ENCODE measurements around the gene CTXN3.

CTXN3 gene

GRCh38 chr5:127705120-127705892 lies 56.4 kb downstream of the CTXN3 start:
- DNase-seq, result peak; percentile 88 to 95 (median 95)
- peaks cover 0 to 24% (median 9%) of the 10 kb centered on the region in 4 experiments for H3K4me1 ChIP-seq (ENCODE audit: control extremely low read depth in 1 of 4, control insufficient read depth in 4 of 4, insufficient read depth in 4 of 4, low read length in 3 of 4)
- peak overlapping the region in 1 of 2 experiments; percentile 73 for H3K27ac ChIP-seq (ENCODE audit: insufficient read depth in 1 of 2, low read depth in 1 of 2, low read length in 2 of 2, poor library complexity in 1 of 2, severe bottlenecking in 2 of 2)
- CTCF ChIA-PET, result interaction anchor here (0.7 kb wide), 1 partner anchor 141 kb away, joined by 3 read pairs; no protein-coding TSS in a partner anchor
- no peaks in the 10 kb centered on the region for H3K27me3 ChIP-seq (replicated peaks in 2 of 5; ENCODE audit: control insufficient read depth in 4 of 5, insufficient read depth in 5 of 5, low read length in 4 of 5)
- peaks cover 0 to 4% (median 0%) of the 10 kb centered on the region in 5 experiments for H3K9me3 ChIP-seq (ENCODE audit: control extremely low read depth in 1 of 5, control insufficient read depth in 4 of 5, insufficient read depth in 2 of 5, low read depth in 1 of 5, low read length in 4 of 5)
- WGBS (ENCODE audit: insufficient coverage), result 100% methylated on average over 1 of the region's 4 CpGs
- H3K36me3 ChIP-seq (ENCODE audit: control insufficient read depth in 4 of 4, insufficient read depth in 4 of 4, low read length in 3 of 4), result no peaks in the 10 kb centered on the region
- POLR2A ChIA-PET, result no interaction called here
- H3K4me3 ChIP-seq (ENCODE audit: control insufficient read depth in 1 of 7, extremely low read depth in 1 of 7, insufficient read depth in 4 of 7, low read depth in 2 of 7, low read length in 6 of 7), result no peak overlapping the region

GRCh38 chr5:127706691-127707090 lies 57.8 kb downstream of the CTXN3 start:
- CTCF ChIA-PET, result no interaction called here
- H3K4me1 ChIP-seq (ENCODE audit: control extremely low read depth in 1 of 4, control insufficient read depth in 4 of 4, insufficient read depth in 4 of 4, low read length in 3 of 4), result peaks cover 0 to 24% (median 9%) of the 10 kb centered on the region in 4 experiments
- H3K9me3 ChIP-seq (ENCODE audit: control extremely low read depth in 1 of 5, control insufficient read depth in 4 of 5, insufficient read depth in 2 of 5, low read depth in 1 of 5, low read length in 4 of 5), result peaks cover 0 to 4% (median 0%) of the 10 kb centered on the region in 5 experiments
- no peak overlapping the region for H3K4me3 ChIP-seq (ENCODE audit: control insufficient read depth in 1 of 7, extremely low read depth in 1 of 7, insufficient read depth in 4 of 7, low read depth in 2 of 7, low read length in 6 of 7)
- no peak for DNase-seq
- POLR2A ChIA-PET, result no interaction called here
- H3K27ac ChIP-seq (ENCODE audit: insufficient read depth in 1 of 2, low read depth in 1 of 2, low read length in 2 of 2, poor library complexity in 1 of 2, severe bottlenecking in 2 of 2), result no peak overlapping the region
- WGBS (ENCODE audit: insufficient coverage), result 94% methylated on average over 1 of the region's 1 CpG
- no peaks in the 10 kb centered on the region for H3K36me3 ChIP-seq (ENCODE audit: control insufficient read depth in 4 of 4, insufficient read depth in 4 of 4, low read length in 3 of 4)
- no peaks in the 10 kb centered on the region for H3K27me3 ChIP-seq (replicated peaks in 2 of 5; ENCODE audit: control insufficient read depth in 4 of 5, insufficient read depth in 5 of 5, low read length in 4 of 5)

GRCh38 chr5:127707209-127707608 lies 58.3 kb downstream of the CTXN3 start:
- no peaks in the 10 kb centered on the region for H3K36me3 ChIP-seq (ENCODE audit: control insufficient read depth in 4 of 4, insufficient read depth in 4 of 4, low read length in 3 of 4)
- POLR2A ChIA-PET, result no interaction called here
- no peaks in the 10 kb centered on the region for H3K27me3 ChIP-seq (replicated peaks in 2 of 5; ENCODE audit: control insufficient read depth in 4 of 5, insufficient read depth in 5 of 5, low read length in 4 of 5)
- 70% methylated on average over 1 of the region's 3 CpGs for WGBS (ENCODE audit: insufficient coverage)
- no peak overlapping the region for H3K4me3 ChIP-seq (ENCODE audit: control insufficient read depth in 1 of 7, extremely low read depth in 1 of 7, insufficient read depth in 4 of 7, low read depth in 2 of 7, low read length in 6 of 7)
- no peak overlapping the region for H3K27ac ChIP-seq (ENCODE audit: insufficient read depth in 1 of 2, low read depth in 1 of 2, low read length in 2 of 2, poor library complexity in 1 of 2, severe bottlenecking in 2 of 2)
- CTCF ChIA-PET, result no interaction called here
- no peak for DNase-seq
- peaks cover 0 to 24% (median 9%) of the 10 kb centered on the region in 4 experiments for H3K4me1 ChIP-seq (ENCODE audit: control extremely low read depth in 1 of 4, control insufficient read depth in 4 of 4, insufficient read depth in 4 of 4, low read length in 3 of 4)
- peaks cover 0 to 4% (median 0%) of the 10 kb centered on the region in 5 experiments for H3K9me3 ChIP-seq (ENCODE audit: control extremely low read depth in 1 of 5, control insufficient read depth in 4 of 5, insufficient read depth in 2 of 5, low read depth in 1 of 5, low read length in 4 of 5)

Measured in common myeloid progenitor, CD34-positive (primary cell).